Neural progenitor cell (in vitro differentiated cells): Measurements from ENCODE around the gene IGSF8. TPM values are rescaled to one million over a fixed set of nuclear protein-coding genes. Genes with fewer than 3 reads are reported as not detected.

ENCODE experiments used
- DNase-seq: peaks from one replicate; pipeline ENCODE4 v3.0.0-alpha.2; 2016; ENCODE audit warnings: low spot score
- H2AFZ ChIP-seq: fragments of 200-600 bp; sonication (generic); replicated peaks from 2 replicates; pipeline ENCODE4 v1.6.1; 2016; ENCODE audit warnings: antibody characterized with exemption
- H3F3A ChIP-seq: fragments of 200-600 bp; sonication (generic); 2 replicates; pipeline ENCODE4 v1.6.1; 2016; ENCODE audit warnings: antibody characterized with exemption, low read depth
- H3K27ac ChIP-seq: fragments of 200-600 bp; sonication (generic); 2 replicates; pipeline ENCODE4 v1.5.1; 2016; ENCODE audit warnings: mild to moderate bottlenecking
- H3K27me3 ChIP-seq: fragments of 200-600 bp; sonication (generic); 2 replicates; pipeline ENCODE4 v1.6.1; 2016; ENCODE audit warnings: mild to moderate bottlenecking, moderate library complexity
- H3K36me3 ChIP-seq: fragments of 200-600 bp; sonication (generic); 2 replicates; pipeline ENCODE4 v1.5.1; 2016
- H3K4me1 ChIP-seq: fragments of 200-600 bp; sonication (generic); 2 replicates; pipeline ENCODE4 v1.6.1; 2016; ENCODE audit warnings: mixed run types
- H3K4me2 ChIP-seq: fragments of 200-600 bp; sonication (generic); 2 replicates; pipeline ENCODE4 v1.6.1; 2016
- H3K4me3 ChIP-seq: fragments of 200-600 bp; sonication (generic); 2 replicates; pipeline ENCODE4 v1.5.1; 2016
- H3K79me2 ChIP-seq: fragments of 200-600 bp; sonication (generic); 2 replicates; pipeline ENCODE4 v1.6.1; 2016; ENCODE audit warnings: low read depth
- H3K9ac ChIP-seq: fragments of 200-600 bp; sonication (generic); 2 replicates; pipeline ENCODE4 v1.6.1; 2016
- H3K9me3 ChIP-seq: fragments of 200-600 bp; sonication (generic); 2 replicates; pipeline ENCODE4 v1.5.1; 2016; ENCODE audit warnings: low read depth
- H4K20me1 ChIP-seq: fragments of 200-600 bp; sonication (generic); 2 replicates; pipeline ENCODE4 v1.6.1; 2016; ENCODE audit warnings: low read depth
- H3K27ac Mint-ChIP-seq: 3 replicates; pipeline ENCODE4 v1.8.0; 2021; ENCODE audit warnings: mixed read lengths
- H3K27me3 Mint-ChIP-seq: 2 replicates; pipeline ENCODE4 v1.8.0; 2022; ENCODE audit warnings: low read depth, mild to moderate bottlenecking, inconsistent platforms, moderate library complexity, mixed read lengths; ENCODE audit not compliant: insufficient read depth
- H3K36me3 Mint-ChIP-seq: 3 replicates; pipeline ENCODE4 v1.8.0; 2021; ENCODE audit warnings: mixed read lengths
- H3K4me1 Mint-ChIP-seq: 3 replicates; pipeline ENCODE4 v1.8.0; 2021; ENCODE audit warnings: mixed read lengths
- H3K4me3 Mint-ChIP-seq: 3 replicates; pipeline ENCODE4 v1.8.0; 2021; ENCODE audit warnings: mild to moderate bottlenecking, moderate library complexity, mixed read lengths
- H3K9me3 Mint-ChIP-seq: 3 replicates; pipeline ENCODE4 v1.8.0; 2020; ENCODE audit warnings: mixed read lengths
- CTCF ChIP-seq: fragments of 200-600 bp; sonication (generic); IDR thresholded peaks from 2 replicates; pipeline ENCODE4 v1.5.1; 2017; ENCODE audit warnings: antibody characterized with exemption, mild to moderate bottlenecking
- EZH2 ChIP-seq: fragments of 200-600 bp; sonication (generic); IDR thresholded peaks from 2 replicates; pipeline ENCODE4 v1.6.1; 2017; ENCODE audit warnings: antibody characterized with exemption, mild to moderate bottlenecking, moderate library complexity
- EZH2phosphoT487 ChIP-seq: fragments of 200-600 bp; sonication (generic); IDR thresholded peaks from 2 replicates; pipeline ENCODE4 v1.6.1; 2017; ENCODE audit warnings: antibody characterized with exemption
- total RNA-seq: library from RNA; depleted of rRNA; stranded (reverse); fragments of >200 nt; gene quantifications from 2 replicates; pipeline ENCODE4 v1.2.3, GENCODE V29; 2015; ENCODE audit warnings: low replicate concordance

Gene IGSF8
- total RNA-seq, 1 donor from 2014 or later: 9.4 TPM

DNA sequence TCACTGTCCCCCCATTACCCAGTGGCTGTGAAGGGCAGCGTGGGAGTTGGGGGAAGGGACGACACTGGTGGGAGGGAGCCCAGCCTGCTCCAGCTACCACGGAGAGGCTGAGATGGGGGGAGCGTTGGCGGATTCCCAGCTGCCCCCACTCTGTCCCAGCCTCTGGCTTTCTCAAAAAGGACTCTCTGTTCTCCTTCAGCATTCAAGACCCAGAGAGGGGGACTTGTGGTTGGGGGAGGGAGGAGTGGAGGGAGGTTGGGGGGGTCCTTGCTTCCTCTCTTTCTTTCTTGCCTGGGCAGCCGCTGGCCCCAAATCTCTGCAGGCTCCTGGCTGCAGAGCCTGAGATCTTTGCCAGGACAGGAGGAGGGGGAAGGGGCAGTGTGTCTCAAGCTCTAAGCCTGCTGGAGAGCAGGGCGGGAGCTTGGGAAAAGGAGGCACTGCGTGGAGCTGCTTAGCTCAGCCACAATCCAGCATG, 19.3 kb upstream of the IGSF8 start:
- Histone ChIP-seq H3K4me3 (peak overlapping the region; percentile 65), H3K4me1 (peaks cover 69% of the 10 kb centered on the region), H3K27me3 (no peaks in the 10 kb centered on the region), H3K9ac (peak overlapping the region; percentile 28), H3K27ac (peak overlapping the region; percentile 23), H2AFZ (no peak overlapping the region), H3K79me2 (peaks cover 54% of the 10 kb centered on the region), H3F3A (peaks cover 41% of the 10 kb centered on the region), H4K20me1 (peaks cover 42% of the 10 kb centered on the region), H3K4me2 (peak overlapping the region; percentile 97), H3K36me3 (peaks cover 8% of the 10 kb centered on the region), H3K9me3 (no peaks in the 10 kb centered on the region)
- H3K4me1 Mint-ChIP-seq: peaks cover 64% of the 10 kb centered on the region
- H3K4me3 Mint-ChIP-seq: peak overlapping the region; percentile 91
- peaks cover 4% of the 10 kb centered on the region for H3K27me3 Mint-ChIP-seq
- peaks cover 11% of the 10 kb centered on the region for H3K36me3 Mint-ChIP-seq
- TF ChIP-seq EZH2 (no peak), EZH2phosphoT487 (no peak), CTCF (no peak)
- DNase-seq: peak; percentile 72
- no peaks in the 10 kb centered on the region for H3K9me3 Mint-ChIP-seq
- H3K27ac Mint-ChIP-seq: peak overlapping the region; percentile 29

GRCh38 chr1:160117300-160117699, 18.9 kb upstream of the IGSF8 start:
- H3K4me2 ChIP-seq: peak overlapping the region; percentile 97
- Mint-ChIP-seq H3K4me1 (peaks cover 68% of the 10 kb centered on the region), H3K27me3 (peaks cover 8% of the 10 kb centered on the region), H3K27ac (no peak overlapping the region), H3K4me3 (peak overlapping the region; percentile 91), H3K9me3 (no peaks in the 10 kb centered on the region), H3K36me3 (peaks cover 9% of the 10 kb centered on the region)
- peaks cover 73% of the 10 kb centered on the region for H3K4me1 ChIP-seq
- TF ChIP-seq EZH2phosphoT487 (no peak), CTCF (no peak), EZH2 (no peak)
- no peaks in the 10 kb centered on the region for H3K27me3 ChIP-seq
- no peak for DNase-seq
- peaks cover 41% of the 10 kb centered on the region for H3F3A ChIP-seq
- peaks cover 42% of the 10 kb centered on the region for H4K20me1 ChIP-seq
- no peak overlapping the region for H2AFZ ChIP-seq
- peak overlapping the region; percentile 28 for H3K9ac ChIP-seq
- H3K79me2 ChIP-seq: peaks cover 54% of the 10 kb centered on the region
- peak overlapping the region; percentile 65 for H3K4me3 ChIP-seq
- no peaks in the 10 kb centered on the region for H3K9me3 ChIP-seq
- H3K27ac ChIP-seq: peak overlapping the region; percentile 23
- peaks cover 8% of the 10 kb centered on the region for H3K36me3 ChIP-seq

- H3K27me3 ChIP-seq: no peaks in the 10 kb centered on the region
- Mint-ChIP-seq H3K36me3 (peaks cover 6% of the 10 kb centered on the region), H3K27me3 (peaks cover 8% of the 10 kb centered on the region), H3K4me1 (peaks cover 73% of the 10 kb centered on the region), H3K9me3 (no peaks in the 10 kb centered on the region), H3K4me3 (peak overlapping the region; percentile 91), H3K27ac (peak overlapping the region; percentile 89)
- no peak for TF ChIP-seq CTCF
- H3K79me2 ChIP-seq: peaks cover 54% of the 10 kb centered on the region
- H3K9ac ChIP-seq: peak overlapping the region; percentile 57
- H4K20me1 ChIP-seq: peaks cover 37% of the 10 kb centered on the region
- no peak overlapping the region for H3K27ac ChIP-seq
- peaks cover 6% of the 10 kb centered on the region for H3K36me3 ChIP-seq
- peaks cover 81% of the 10 kb centered on the region for H3K4me1 ChIP-seq
- DNase-seq: no peak
- H3K4me2 ChIP-seq: peak overlapping the region; percentile 97
- H3K4me3 ChIP-seq: peak overlapping the region; percentile 65
- no peak overlapping the region for H2AFZ ChIP-seq
- H3K9me3 ChIP-seq: no peaks in the 10 kb centered on the region
- peaks cover 41% of the 10 kb centered on the region for H3F3A ChIP-seq
These were observed 18.1 kb upstream of the IGSF8 start for GRCh38 chr1:160116283-160117147.
